Lower leg skin (tissue), 4 donors: Measurements from ENCODE around the gene MCUB. TPM values are rescaled to one million over a fixed set of nuclear protein-coding genes. Genes with fewer than 3 reads are reported as not detected.

Experiments used
- DNase-seq, 2 donors: peaks; one replicate each; pipeline ENCODE4 v3.0.0-alpha.2; 2019; ENCODE audit warnings: low spot score in 2 of 2
- H3K4me3 ChIP-seq: fragments of 200-600 bp; sonication (generic); 2 replicates; pipeline ENCODE4 v1.5.1; 2017; ENCODE audit warnings: mild to moderate bottlenecking, low read depth; ENCODE audit not compliant: poor library complexity, severe bottlenecking
- POLR2A ChIP-seq, 2 donors: fragments of 450-650 bp; IDR thresholded peaks; one replicate each; pipeline ENCODE4 v1.6.1; 2016 to 2017; ENCODE audit warnings: antibody characterized with exemption in 2 of 2, mild to moderate bottlenecking in 1 of 2, moderate library complexity in 1 of 2
- WGBS, 2 donors: methylation state at CpG; one replicate each; pipeline ENCODE4 v1.1.5; 2018; 5-methylcytosine and 5-hydroxymethylcytosine counted together
- intact Hi-C: fragments of 100-400 bp; cut with DNase I; formaldehyde crosslinking; loops from one replicate; pipeline ENCODE4 v1.15.0; 2023; ENCODE audit warnings: low total_unique reads
- total RNA-seq, 4 donors: library from RNA; depleted of rRNA; stranded (reverse); fragments of >200 nt; gene quantifications; one replicate each; pipeline ENCODE4 v1.1.0, GENCODE V29; 2016
- TF ChIP-seq, protein P1 (sequence below), 3 donors: fragments of 450-650 bp; IDR thresholded peaks; one replicate each; pipeline ENCODE4 v1.5.1; 2016; ENCODE audit warnings: antibody characterized with exemption in 3 of 3, mild to moderate bottlenecking in 3 of 3, moderate library complexity in 2 of 3

Gene MCUB
- total RNA-seq, 4 donors from 2014 or later: 11.8 to 84.9 (median 45.9) TPM

DNA sequence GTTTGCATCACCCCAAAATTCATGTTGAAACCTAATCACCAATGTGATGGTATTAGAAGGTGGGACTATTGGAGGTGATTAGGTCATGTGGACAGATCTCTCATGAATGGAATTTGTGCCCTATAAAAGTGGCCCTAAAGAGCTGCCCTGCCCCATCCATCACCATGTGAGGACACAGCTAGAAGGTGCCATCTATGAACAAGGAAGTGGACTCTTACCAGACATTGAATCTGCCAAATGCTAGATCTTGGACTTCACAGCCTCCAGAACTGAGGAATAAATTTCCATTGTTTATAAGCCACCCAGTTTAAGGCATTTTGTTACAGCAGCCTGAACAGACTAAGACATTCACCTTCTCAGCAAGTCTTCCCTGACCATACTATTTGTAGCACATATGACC lies 162.3 kb downstream of the MCUB start:
- intact Hi-C loops: no loop called here
- TF ChIP-seq, protein P1, sequence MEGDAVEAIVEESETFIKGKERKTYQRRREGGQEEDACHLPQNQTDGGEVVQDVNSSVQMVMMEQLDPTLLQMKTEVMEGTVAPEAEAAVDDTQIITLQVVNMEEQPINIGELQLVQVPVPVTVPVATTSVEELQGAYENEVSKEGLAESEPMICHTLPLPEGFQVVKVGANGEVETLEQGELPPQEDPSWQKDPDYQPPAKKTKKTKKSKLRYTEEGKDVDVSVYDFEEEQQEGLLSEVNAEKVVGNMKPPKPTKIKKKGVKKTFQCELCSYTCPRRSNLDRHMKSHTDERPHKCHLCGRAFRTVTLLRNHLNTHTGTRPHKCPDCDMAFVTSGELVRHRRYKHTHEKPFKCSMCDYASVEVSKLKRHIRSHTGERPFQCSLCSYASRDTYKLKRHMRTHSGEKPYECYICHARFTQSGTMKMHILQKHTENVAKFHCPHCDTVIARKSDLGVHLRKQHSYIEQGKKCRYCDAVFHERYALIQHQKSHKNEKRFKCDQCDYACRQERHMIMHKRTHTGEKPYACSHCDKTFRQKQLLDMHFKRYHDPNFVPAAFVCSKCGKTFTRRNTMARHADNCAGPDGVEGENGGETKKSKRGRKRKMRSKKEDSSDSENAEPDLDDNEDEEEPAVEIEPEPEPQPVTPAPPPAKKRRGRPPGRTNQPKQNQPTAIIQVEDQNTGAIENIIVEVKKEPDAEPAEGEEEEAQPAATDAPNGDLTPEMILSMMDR (IDR thresholded peaks at IDR 0.05): no peak
- no peak for TF ChIP-seq POLR2A (IDR thresholded peaks at IDR 0.05)
- DNase-seq: no peak
- no peak overlapping the region for H3K4me3 ChIP-seq

DNA sequence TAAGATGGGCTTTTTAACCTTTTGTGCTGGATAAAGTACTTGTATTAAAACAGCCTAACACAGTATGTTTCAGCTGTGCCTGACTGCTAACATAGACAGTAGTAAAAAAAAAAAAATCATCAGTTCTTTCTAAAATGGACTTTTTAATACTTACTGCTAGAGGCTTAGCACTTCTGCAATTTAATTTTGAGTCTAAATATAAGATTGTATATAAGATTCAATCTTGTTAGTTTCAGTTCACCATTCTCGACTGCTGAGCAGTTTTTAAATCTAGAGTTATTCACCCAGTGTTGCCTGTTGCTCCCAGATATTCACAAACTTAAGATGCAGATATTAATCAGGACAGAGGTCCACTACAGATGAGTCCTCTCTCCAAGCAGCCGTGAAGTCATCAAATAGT lies 163.1 kb downstream of the MCUB start:
- intact Hi-C loops: no loop called here
- DNase-seq: no peak
- TF ChIP-seq, protein P1 (IDR thresholded peaks at IDR 0.05): no peak
- no peak for TF ChIP-seq POLR2A (IDR thresholded peaks at IDR 0.05)
- WGBS, 2 donors: 86 to 96% methylated on average over 2 of the region's 2 CpGs
- H3K4me3 ChIP-seq: no peak overlapping the region

DNA sequence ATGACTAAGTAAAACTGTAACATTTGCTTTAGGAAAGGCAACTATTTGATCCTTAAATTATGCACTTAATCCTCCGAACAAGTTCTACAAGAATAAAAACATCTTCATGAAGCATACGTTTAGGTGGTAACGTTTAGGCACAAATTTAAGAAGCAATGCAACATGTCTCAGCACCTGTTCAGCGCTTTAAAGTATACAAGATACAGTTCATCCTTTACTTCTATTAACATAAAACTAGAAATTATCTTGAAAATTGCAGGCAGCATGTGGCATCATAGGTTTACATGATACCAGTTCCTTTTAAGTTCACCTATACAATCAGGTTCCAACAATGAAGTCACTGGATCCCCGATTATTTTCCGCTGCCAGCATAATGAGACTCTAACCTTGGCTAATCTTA lies 168.3 kb downstream of the MCUB start:
- TF ChIP-seq POLR2A (IDR thresholded peaks at IDR 0.05): no peak
- TF ChIP-seq, protein P1 (IDR thresholded peaks at IDR 0.05): no peak
- WGBS, 2 donors: 53 to 62% methylated on average over 6 of the region's 6 CpGs
- intact Hi-C loops: no loop called here
- DNase-seq: no peak
- H3K4me3 ChIP-seq: no peak overlapping the region

DNA sequence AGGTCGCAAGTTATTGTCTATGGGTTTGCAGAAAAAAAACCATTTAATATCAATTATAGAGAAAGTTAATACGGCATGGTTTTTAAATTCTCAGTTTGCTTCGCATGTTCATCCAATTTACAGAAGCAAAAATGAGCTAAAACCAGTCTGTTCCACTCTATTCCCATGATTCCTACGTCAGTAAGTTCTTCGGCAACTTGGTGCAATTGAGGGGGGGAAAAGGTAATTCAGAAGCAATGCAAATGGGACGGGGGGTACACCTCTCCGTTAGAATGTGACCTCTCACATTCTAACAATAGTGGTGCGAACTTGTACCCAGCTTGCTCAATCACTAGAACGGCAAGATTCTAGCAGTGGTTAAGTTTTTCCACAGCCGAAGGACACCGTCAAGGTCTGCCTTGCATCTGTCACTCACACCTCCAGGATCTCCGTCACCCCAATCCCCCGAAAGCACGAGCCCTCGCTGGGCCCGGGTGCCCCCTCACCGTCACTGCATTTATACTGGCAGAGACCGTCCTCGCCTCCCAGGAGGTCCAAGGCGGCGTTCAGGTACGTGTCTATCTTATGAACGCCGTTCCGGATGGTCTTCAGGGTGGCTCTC lies 169.2 kb downstream of the MCUB start:
- intact Hi-C loops: no loop called here
- peak in 1 of 2 donors; percentile 88 for DNase-seq
- H3K4me3 ChIP-seq: peak overlapping the region; percentile 84
- 1 to 3% methylated on average over 15 to 25 of the region's 25 CpGs for WGBS, 2 donors
- no peak for TF ChIP-seq POLR2A (IDR thresholded peaks at IDR 0.05)
- TF ChIP-seq, protein P1 (IDR thresholded peaks at IDR 0.05): no peak

DNA sequence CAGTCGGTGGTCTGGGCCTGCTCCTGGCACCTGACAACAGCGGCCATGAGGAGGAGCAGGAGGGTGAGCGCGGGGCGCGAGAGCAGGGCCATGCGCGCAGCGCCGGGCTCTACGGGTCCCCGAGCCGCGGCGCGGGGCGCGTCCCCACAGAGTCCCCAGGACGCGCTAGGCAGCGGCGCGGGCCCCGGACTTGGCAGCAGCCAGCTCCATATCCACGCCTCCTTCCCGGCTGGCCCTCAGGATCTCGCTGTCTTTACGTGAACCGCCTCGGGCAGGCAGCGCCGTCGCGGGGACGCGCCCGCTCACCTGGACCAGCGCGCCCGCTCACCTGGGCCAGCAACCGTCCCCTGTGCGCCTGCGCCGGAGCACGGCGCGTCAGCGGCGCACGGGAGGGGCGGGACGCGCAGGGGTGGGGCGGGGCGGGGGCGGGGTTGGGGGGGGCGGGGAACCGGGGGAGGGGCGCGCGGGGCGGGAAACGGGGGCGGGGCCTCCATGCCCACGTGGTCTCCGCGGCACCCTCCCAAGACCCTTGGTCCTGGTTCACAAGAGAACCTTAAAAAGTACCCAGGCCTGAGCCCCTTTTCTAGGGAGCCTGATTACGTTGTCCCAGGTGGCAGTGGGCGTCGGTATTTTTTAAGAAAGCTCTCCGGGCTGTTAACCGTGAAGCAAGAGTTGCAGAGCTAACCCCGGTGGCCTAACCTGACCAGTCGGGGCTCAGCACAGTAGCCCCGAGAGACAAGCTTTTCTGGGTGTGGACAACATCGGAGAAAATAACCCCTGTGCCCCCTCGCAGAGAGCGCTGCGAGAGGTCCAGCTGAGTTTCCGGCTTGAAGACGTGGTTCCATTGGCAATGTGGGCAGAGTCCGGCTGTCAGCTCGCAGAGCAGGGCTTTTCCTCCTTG lies 169.9 kb downstream of the MCUB start, which contains the start of gene PLA2G12A:
Gene PLA2G12A, minus strand, starts transcription at position 353 of the 901 bp plus-strand sequence. Its CDS starts 261 bp downstream, at position 92.
- TF ChIP-seq, protein P1 (IDR thresholded peaks at IDR 0.05): no peak
- no peak for TF ChIP-seq POLR2A (IDR thresholded peaks at IDR 0.05)
- DNase-seq: peak; percentile 71 to 94
- 0% methylated on average over 4 to 12 of the region's 83 CpGs for WGBS, 2 donors
- intact Hi-C loops: no loop called here
- H3K4me3 ChIP-seq: peak within 1 kb of the TSS; percentile 84
